ENCODE measurements around the gene SERPINB4.

SERPINB4 gene

DNA sequence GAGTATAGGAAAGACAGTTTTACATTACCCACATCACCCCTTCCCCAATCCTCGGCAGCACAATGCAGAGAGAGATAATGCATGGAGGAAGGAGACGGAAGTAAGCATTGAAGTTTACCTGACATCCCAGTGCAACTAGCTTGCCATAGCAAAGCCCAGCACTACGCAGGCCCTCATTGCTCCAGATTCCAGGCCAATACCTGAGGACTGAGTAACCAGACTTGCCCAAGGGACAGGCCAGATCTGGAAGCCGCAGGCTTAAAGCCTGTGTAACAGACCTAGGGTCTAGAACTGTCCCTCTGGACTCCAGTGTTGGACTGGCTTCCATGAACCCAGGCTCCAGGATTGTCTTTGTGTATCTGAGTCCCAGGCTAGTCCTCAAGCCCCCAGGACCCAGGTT is 17.6 kb downstream of the SERPINB4 start:
- no peak for DNase-seq

GRCh38 chr18:63624863-63625262 is 19.2 kb downstream of the SERPINB4 start:
- DNase-seq, result no peak

- no peak for DNase-seq
Observed at GRCh38 chr18:63619661-63620060, 24.4 kb downstream of the SERPINB4 start.

GRCh38 chr18:63617915-63618234 is 26.2 kb downstream of the SERPINB4 start:
- DNase-seq, result no peak

- peak; percentile 11 for DNase-seq
Observed at GRCh38 chr18:63617049-63617914, 26.8 kb downstream of the SERPINB4 start.

DNA sequence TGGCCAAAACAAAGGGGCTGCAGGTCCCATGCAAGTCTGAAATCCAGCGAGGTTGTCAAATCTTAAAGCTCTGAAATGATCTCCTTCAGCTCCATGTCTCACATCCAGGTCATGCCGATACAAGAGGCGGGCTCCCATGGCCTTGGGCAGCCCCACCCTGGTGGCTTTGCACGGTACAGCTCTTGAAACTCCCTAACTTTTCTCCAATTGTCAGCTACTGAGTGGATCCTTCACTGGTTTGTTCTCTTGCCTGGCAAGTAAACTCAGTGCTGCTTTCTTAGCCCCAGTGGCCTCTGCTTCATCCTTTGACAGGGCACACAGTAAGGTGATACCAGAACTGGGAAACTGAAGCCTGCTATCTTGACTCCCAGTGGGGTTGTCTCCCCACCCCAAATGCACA is 30.6 kb downstream of the SERPINB4 start:
- no peak for DNase-seq

DNA sequence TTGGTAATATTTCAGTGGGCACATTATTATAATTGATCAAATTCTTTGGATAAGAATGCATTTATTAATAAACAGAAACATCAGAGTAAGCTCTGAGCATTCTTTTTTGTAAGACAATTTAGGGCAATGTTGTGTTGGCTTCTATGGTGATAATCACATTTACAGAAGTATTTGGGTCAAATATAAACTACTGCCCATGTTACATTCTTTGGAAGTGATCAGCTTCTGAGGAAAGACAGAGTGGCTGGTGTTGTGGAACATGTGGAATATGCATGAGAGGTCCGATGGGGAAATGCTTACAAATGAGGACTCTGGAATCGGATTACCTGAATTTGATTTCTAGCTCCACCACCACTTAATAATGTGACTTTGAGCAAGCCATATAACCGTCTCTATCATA is 37.5 kb downstream of the SERPINB4 start:
- no peak for DNase-seq

DNA sequence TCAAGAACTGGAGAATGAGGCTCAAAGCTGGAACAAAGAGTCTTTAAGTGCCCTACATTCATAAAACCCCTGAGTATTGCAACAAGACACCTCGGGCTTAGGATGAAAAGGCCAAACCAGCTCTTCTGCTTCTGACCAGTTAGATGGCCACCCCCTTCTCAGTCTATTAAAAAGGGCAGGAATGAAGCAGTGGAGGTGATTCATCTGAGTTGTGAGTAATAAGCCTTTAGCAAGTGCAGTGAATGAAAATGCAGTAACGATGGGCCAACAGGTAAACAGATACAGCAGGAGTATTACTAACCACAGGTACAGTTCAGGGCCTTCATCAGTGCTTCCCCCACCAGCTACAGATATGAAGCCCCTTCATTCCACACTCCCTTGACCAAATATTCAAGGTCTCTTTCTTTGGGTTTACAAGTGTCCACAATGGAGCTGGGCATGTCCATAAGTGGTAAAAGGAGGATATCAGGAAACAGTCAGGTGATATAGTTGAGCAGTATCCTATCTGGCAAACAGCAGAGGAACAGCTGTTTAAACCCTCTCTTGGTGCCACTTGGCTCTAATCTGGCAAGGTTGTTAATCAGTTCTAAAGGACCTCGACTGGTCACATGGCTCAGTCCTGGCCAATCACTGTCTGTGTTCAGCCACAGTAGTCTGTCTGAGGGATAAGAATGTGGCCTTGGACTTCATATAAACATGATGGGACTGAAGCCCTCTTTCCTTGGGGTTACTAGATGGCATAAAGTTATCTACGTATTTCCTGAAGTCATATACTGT is 39.1 kb downstream of the SERPINB4 start:
- DNase-seq, result no peak

GRCh38 chr18:63603772-63604171 is 40.3 kb downstream of the SERPINB4 start:
- DNase-seq, result no peak

DNA sequence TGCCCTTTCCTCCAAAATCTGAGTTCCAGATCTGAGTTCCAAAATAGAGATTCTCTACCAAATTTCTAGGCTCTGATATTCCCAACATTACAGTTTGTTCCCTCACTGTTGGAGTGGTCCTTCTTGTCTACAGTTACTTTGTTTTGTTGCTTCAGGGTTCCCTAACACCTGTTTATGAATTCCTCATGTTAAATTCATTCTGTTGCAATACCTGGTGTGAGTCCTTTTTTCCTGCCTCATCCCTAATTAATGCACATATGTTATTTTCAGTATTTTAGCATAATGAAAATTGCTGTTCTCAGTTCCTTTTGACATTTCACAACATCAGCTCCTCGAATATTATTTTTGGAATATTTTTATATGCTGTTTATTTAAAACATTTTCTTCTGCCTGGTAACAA is 40.7 kb downstream of the SERPINB4 start:
- DNase-seq, result no peak

DNA sequence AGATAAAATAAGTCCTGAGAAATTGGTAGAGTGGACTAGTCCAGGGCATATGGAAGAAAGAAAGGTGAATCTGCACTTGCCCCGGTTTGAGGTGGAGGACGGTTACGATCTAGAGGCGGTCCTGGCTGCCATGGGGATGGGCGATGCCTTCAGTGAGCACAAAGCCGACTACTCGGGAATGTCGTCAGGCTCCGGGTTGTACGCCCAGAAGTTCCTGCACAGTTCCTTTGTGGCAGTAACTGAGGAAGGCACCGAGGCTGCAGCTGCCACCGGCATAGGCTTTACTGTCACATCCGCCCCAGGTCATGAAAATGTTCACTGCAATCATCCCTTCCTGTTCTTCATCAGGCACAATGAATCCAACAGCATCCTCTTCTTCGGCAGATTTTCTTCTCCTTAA is 47.1 kb downstream of the SERPINB4 start:
- DNase-seq, result no peak

DNA sequence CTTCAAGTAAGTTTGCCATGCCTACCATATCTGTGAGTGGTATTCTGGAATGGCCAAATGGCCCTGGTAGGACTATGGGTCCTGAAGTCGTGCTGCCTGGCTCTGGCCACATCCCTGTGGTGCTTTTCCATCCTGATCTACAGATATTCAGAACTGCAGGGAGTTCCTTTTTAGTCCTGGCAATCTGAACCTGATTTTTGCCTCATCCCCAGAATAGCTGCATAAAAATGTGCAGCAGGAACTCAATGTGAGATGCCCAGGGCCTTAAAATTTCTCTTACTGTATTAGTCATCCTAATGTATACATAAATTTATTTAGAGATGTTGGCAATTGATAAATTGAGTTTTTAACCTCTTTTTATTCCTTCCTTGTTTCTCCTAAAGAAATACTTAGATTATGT is 51.6 kb downstream of the SERPINB4 start:
- DNase-seq, result no peak

GRCh38 chr18:63591725-63592124 is 52.3 kb downstream of the SERPINB4 start:
- no peak for DNase-seq

DNA sequence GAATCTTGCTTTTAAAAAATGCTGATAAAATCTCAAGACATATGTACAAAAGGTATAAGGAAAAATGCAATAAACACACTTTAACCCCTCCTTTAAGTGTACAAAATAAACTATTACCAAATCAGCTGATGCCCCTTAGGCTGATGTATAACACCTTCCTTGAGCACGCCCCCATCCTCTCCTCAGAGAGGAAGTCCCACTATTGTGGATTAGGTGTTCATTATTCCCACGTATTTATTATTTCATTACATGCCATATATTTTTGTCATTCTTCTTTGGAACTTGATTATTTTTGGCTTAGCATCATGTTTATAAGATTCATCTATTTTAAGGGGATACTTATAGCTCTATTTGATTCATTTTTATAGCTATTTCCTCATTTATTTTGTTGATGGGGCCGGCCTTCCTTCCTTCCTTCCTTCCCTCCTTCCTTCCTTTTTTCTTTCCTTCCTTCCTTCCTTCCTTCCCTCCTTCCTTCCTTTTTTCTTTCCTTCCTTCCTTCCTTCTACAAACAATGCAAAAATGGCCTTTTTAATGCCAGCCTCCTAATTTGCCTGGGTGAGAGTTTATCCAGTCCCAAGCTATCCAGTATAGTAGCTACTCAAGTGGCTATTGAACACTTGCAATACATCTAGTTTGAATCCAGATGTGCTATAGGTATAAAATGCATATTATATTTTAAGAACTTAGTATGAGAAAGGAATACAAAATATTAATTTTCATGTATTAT is 52.9 kb downstream of the SERPINB4 start:
- DNase-seq, result no peak

DNA sequence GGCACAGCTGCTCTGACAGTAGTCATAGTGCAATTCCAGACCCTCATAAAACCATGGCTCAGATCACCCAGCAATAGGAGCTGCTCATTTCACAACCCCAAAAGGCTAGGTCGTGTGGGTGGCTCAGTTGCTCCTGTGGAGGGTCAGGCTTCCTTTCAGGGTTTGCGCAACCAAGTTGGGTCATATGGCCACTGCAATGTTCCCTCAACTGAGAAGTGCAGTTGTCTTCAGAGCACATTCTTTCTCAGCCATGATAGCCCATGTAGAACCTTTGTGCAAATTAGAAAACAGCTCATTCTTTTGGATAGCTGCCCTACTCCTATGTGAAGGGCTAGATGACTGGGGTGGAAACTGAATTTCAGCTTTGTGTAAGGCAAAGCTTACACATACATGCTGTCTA is 53.7 kb downstream of the SERPINB4 start:
- DNase-seq, result no peak

DNA sequence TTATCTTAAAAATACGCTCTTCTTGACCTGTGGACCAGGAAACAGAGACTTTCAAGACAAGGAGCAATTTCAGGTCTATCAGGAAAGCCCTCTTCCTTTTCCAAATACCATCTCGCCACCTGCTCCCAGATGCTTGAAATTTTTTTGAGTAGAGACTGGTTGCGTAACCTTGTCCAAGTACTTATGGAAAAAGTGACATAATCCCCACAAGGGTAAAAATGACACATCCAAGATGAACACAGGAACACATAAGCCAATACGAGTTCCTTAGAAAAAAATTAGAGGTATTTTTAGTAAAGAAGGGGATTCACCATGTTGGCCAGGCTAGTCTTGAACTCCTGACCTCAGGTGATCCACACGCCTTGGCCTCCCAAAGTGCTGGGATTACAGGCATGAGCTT is 55.1 kb downstream of the SERPINB4 start:
- DNase-seq, result no peak

Data from SHP77 treated with DMSO at 0.1 percent for 48 hours (cell line).